Measurements from ENCODE around the gene RAB21.
"Not testable (repeated sequence)": the region's sequence is repeated elsewhere in the genome, so short reads cannot be mapped to it uniquely, and the experiment has no call there.

RAB21 gene

GRCh38 chr12:71797531-71797930 lies 42.9 kb downstream of the RAB21 start:
- DNase-seq (ENCODE audit: low spot score) = peak; percentile 27

- peak; percentile 24 for DNase-seq (ENCODE audit: low spot score)
Measured at GRCh38 chr12:71799106-71799505, 44.4 kb downstream of the RAB21 start.

DNA sequence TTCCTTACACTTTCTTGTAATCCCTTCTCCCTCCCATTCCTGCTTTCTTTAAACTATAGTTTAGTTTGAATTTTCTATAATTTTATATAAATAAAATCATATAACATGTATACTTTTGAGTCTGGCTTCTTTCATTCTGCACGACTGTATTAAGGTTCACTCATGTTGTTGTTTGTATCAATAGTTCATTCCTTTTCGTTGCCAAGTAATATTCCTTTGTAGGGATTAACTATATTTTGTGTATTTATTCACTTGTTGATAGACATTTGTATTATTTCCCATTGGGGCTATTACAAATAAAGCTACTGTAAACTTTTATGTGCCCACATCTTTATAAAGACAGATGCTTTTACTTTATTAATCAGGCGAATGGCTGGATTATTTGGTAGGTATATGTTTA lies 45.5 kb downstream of the RAB21 start:
- no peak for DNase-seq (ENCODE audit: low spot score)

- DNase-seq (ENCODE audit: low spot score) = no peak
Measured at GRCh38 chr12:71804505-71804904, 49.8 kb downstream of the RAB21 start.

GRCh38 chr12:71810921-71811320 lies 56.3 kb downstream of the RAB21 start:
- DNase-seq (ENCODE audit: low spot score) = no peak

DNA sequence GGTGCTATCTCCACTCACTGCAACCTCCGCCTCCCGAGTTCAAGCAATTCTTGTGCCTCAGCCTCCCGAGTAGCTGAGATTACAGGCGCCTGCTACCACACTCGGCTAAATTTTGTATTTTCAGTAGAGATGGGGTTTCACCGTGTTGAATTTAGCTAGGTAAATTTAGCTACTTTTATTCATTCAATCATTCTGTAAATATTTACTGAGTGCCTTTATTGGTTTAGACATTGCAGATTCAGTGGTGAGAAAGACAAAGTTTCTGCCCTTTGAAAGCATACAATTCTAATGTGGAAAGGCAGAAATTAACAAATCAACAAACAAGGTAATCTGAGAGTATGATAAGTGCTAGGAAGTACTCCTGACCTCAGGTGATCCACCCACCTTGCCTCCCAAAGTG lies 60.6 kb downstream of the RAB21 start:
- DNase-seq (ENCODE audit: low spot score) = not testable (repeated sequence)

DNA sequence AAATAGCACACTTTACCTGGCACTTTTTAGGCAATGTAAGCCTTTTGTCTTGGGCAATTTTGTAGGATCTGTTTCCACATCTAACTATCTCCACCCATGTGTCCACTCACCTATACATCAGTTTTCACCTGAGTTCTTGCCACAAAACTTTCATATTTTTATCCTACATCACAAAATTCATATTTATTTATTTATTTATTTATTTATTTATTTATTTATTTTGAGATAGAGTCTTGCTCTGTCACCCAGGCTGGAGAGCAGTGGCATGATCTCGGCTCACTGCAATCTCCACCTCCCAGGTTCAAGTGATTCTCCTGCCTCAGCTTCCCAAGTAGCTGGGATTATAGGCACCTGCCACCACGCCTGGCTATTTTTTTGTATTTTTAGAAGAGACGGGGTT lies 67.4 kb downstream of the RAB21 start:
- DNase-seq (ENCODE audit: low spot score) = not testable (repeated sequence)

DNA sequence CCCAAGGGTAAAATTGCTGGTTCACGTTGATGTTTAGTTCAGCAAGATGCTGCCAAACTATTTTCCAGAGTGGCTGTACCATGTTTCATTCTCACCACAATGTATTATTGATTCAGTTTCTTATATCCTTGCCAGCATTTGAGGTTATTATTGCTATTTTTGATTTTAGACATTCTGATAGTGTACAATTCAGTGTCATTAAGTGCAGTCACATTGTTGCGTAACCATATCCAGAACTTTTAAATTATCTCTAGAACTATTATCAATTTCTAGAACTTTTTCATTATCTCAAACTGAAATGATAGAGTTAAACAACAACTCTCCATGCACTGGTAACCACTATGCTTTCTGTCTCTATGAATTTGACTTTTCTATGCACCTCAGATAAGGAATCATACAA lies 74.2 kb downstream of the RAB21 start:
- DNase-seq (ENCODE audit: low spot score) = no peak

DNA sequence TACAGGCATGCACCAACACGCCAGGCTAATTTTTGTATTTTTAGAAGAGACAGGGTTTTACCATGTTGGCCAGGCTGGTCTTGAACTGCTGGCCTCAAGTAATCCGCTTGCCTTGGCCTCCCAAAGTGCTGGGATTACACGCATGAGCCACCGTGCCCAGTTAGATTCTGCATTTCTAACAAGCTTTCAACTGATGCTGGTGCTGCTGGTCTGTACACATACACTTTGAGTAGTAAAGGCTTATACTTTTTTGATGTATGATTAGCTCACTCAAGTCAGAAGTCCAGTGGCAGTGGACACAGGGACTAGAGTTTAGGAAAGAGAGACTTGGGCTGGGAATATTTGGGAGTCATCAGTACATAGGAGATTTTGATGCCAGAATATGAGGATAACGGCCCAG lies 82.7 kb downstream of the RAB21 start:
- DNase-seq (ENCODE audit: low spot score) = no peak

DNA sequence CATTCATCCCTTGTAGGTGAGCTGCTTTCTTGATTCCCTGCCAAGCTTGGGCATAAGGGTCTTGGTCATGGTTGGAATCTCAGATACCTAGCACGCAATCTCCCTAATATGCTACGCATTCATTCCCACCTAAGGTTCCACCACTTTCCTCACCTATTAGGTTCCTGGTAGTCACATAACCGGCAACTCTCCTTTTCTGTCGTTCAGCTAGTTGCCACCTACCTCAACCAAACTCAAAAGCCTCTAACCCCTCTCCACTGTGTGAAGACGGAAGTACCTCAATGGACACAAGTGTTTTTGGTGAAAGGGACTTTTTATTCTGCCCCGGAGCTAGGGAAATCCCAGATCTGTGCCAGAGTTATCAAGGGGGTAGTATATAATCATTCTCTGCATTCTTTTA lies 83.6 kb downstream of the RAB21 start:
- no peak for DNase-seq (ENCODE audit: low spot score)

DNA sequence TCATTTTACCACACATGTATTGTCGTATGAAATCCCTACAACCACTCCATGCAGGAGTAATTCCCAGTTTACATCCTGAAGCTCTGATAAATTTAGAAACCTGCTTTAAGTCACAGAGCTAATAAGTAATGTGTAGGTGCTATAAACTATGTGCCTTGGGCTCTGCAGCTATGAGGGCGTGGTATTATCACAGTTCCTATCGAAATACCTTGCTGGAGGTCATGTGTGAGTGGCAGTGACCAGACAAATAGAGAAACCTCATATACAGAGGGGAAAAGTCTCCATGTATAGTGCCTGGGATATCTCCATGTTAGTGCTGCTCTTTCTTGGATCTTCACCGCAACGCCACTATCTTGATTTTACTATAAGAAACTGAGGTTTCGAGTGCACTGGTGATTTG lies 84.0 kb downstream of the RAB21 start:
- no peak for DNase-seq (ENCODE audit: low spot score)

- peak; percentile 66 for DNase-seq (ENCODE audit: low spot score)
Measured at GRCh38 chr12:71840231-71840847, 85.7 kb downstream of the RAB21 start.

GRCh38 chr12:71846322-71846940 lies 91.8 kb downstream of the RAB21 start:
- peak; percentile 46 for DNase-seq (ENCODE audit: low spot score)

DNA sequence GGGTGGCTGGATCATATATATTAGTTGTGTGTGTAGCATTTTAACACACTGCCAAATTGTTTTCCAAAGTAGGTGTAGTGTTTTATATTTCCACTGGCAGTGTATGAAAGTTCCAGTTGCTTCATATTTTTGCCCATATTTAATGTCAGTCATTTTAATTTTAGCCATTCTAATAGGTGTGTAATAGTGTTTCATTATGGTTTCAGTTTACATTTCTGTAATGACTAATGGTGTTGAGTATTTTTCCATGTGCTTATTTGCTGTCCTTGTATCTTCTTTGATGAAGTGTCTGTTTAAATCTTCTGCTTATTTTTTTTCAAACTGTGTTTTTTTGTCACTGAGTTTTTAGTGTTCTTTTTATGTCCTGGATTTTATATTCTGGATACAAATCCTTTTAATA lies 93.5 kb downstream of the RAB21 start:
- no peak for DNase-seq (ENCODE audit: low spot score)

DNA sequence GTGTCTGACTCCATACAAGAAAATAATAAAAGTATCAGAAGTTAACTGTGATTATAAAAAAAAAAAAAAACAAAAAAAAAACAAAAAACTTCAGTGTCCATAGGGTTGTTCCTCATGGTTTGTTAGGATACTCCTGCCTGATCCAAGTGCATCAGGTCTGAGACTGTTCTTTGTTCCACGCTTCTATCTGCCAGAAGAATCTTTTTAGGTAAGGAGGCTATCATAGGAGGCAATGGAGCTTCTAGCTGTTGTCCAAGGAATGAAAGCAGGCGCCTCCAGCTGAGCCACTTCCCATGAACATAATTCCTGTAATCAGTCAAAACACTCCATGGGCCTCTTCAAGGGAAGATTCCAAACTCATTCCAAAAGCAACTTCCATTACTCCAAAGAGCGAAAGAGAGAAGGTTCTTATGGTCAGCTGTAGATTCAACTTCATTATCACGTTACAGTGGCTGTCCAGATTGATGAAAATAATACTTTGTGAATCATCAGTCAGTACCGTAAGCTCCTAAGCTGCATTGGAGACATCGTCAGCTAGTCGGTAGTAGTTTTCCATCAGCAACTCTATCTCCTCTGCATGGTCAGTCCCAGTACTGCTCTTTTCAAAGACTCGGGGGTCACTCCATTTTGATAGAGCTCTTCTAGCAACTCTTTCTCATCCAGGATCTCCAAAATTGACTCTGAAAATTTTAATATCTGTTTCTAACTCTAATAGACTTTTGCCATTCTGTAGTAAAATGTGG lies 94.6 kb downstream of the RAB21 start:
- no peak for DNase-seq (ENCODE audit: low spot score)
